HG03354 (cell line): ENCODE results near the gene SARNP.

ENCODE experiments used
- ATAC-seq: cut with Tn5 transposase; IDR thresholded peaks from one replicate; pipeline ENCODE4 v1.9.1; 2021; ENCODE audit warnings: mild to moderate bottlenecking; ENCODE audit not compliant: unreplicated experiment, poor library complexity, severe bottlenecking

SARNP gene

GRCh38 chr12:55729819-55730818 lies 87.4 kb downstream of the SARNP start:
- peak; percentile 43 for ATAC-seq

DNA sequence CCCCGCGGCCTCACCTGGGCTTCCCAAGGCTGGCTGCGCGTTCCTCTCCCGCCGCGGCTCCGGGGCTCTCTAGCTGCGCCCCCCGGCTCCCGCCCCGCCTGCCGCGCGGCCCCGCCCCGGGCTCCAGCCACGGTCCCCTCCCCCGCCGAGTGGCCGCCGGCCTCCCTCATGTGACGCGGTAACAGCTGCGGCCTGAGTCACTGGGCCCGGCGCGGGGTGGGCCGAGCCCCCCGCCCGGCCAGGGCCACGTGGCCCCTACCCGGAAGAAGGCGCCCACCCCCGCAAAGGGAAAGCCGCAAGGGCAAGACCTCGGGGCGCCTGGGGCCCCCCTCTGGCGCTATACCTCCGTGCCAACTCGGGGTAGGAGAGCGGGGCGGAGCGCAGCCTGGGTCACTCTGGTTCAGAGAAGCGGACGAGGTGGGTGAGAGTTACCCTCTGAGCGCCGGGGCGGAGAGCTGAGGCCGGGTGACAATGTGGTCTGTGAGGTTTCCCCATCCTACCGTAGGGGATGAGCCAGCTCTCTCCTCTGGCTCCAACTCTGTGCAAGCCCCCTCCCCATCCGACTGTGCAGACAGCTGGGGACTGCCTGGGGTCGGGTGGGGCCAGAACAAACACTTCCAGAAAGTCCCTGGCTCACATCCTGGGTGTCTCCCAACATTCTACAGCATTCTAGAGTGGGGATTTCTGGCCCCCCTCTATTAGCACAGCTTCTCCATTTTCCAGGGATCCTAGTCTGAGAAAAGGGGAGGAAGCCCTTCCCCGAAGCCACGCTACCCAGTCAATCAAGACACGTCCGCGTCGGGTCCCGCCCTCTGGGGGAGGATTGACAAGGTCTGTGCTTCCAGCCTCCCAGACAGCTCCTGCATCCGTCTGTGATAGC lies 88.3 kb downstream of the SARNP start, which contains the start of gene CD63:
Gene CD63 (minus strand): TSS at position 71 of the 880 bp plus-strand sequence. CDS start 668 bp downstream, outside the sequence.
- peak; percentile 71 for ATAC-seq

GRCh38 chr12:55728186-55728938 lies 89.2 kb downstream of the SARNP start:
- peak; percentile 29 for ATAC-seq

- ATAC-seq: no peak
Measured at GRCh38 chr12:55727643-55728185, 89.8 kb downstream of the SARNP start.

GRCh38 chr12:55726971-55727370 lies 90.6 kb downstream of the SARNP start:
- no peak for ATAC-seq

DNA sequence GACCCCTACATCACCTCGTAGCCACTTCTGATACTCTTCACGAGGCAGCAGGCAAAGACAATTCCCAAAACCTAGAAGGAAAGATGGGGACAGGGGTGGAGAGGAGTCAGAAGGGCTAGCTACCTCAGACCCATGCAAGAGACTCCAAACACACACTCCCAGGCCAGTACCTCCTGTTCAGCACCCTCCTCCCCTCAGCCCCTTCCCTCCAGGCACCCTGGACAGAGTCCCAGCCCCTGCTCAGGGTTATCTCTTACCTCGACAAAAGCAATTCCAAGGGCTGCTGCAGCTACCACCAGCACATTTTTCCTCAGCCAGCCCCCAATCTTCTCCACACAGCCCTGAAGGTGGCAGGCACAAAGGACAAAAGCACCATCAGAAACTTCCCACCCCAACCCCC lies 92.0 kb downstream of the SARNP start:
- no peak for ATAC-seq

- ATAC-seq: no peak
Measured at GRCh38 chr12:55724940-55725309, 92.6 kb downstream of the SARNP start.

- ATAC-seq: peak; percentile 23
Measured at GRCh38 chr12:55724226-55724939, 93.1 kb downstream of the SARNP start.

GRCh38 chr12:55723516-55724225 lies 93.9 kb downstream of the SARNP start:
- no peak for ATAC-seq

- ATAC-seq: no peak
Measured at GRCh38 chr12:55722948-55723347, 94.6 kb downstream of the SARNP start.

GRCh38 chr12:55721601-55722213 lies 95.8 kb downstream of the SARNP start:
- no peak for ATAC-seq

GRCh38 chr12:55720894-55721444 lies 96.6 kb downstream of the SARNP start:
- ATAC-seq: no peak

- no peak for ATAC-seq
Measured at GRCh38 chr12:55720071-55720564, 97.4 kb downstream of the SARNP start, which contains the start of gene RDH5. TSS of gene RDH5 (plus strand) at chr12:55720393. CDS start at chr12:55721185, 792 bp downstream.

DNA sequence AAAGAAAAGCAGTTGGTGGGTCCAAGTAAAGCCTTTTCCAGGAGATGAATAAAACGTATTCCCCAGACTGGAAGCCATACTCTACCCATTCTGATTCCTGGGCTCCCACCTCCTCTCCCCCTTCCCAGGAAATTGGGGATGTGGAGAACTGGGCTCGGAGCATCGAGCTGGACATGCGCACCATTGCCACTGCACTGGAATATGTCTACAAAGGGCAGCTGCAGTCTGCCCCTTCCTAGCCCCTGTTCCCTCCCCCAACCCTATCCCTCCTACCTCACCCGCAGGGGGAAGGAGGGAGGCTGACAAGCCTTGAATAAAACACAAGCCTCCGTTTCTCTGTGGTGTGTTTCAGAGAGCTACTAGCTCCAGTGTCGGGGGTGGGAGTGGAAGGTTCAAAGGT lies 98.2 kb downstream of the SARNP start:
- ATAC-seq: no peak

GRCh38 chr12:55718624-55719275 lies 98.8 kb downstream of the SARNP start:
- no peak for ATAC-seq

DNA sequence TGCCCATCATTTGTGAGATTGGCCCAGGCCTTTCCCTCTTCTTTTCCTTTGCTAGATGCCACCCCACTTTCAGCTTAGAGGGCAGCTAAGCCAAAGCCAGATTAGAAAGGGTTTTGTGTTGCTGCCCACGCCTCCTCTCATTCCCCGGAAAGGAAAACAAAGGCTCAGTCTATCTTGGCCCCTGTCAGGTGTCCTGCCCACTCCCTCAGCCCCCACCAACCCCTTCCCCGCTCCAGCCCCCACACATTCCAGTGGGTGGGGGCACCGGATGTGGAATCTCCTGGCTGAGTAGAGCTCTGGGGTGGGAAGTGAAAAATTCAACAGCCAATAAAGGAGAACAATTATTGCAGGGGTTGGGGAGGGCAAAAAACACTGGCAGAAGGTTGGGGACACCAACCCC lies 99.5 kb downstream of the SARNP start:
- ATAC-seq: no peak
